ENCODE results near the gene SLC25A15.
"Not testable (repeated sequence)": the region's sequence is repeated elsewhere in the genome, so short reads cannot be mapped to it uniquely, and the experiment has no call there.

SLC25A15 gene

GRCh38 chr13:40818926-40819325, 29.5 kb downstream of the SLC25A15 start:
- no peak for DNase-seq

- no peak for DNase-seq
Measured at GRCh38 chr13:40819797-40820315, 30.4 kb downstream of the SLC25A15 start.

- not testable (repeated sequence) for DNase-seq
Measured at GRCh38 chr13:40839725-40840124, 50.3 kb downstream of the SLC25A15 start.

GRCh38 chr13:40840955-40841354, 51.5 kb downstream of the SLC25A15 start:
- DNase-seq, result not testable (repeated sequence)

Data from NCI-H524 treated with DMSO at 0.1 percent for 48 hours (cell line).